Umbilical cord (tissue), 2 donors: ENCODE data around the gene MYLK3. TPM values are rescaled to one million over a fixed set of nuclear protein-coding genes. Genes with fewer than 3 reads are reported as not detected.
"Not testable (repeated sequence)": the region's sequence is repeated elsewhere in the genome, so short reads cannot be mapped to it uniquely, and the experiment has no call there.

Experiments
- DNase-seq: peaks from one replicate; pipeline ENCODE4 v3.0.0-alpha.2; 2015; ENCODE audit warnings: low spot score
- total RNA-seq: library from RNA; depleted of rRNA; stranded (reverse); fragments of >200 nt; gene quantifications from one replicate; pipeline ENCODE4 v1.2.3, GENCODE V29; 2014; ENCODE audit warnings: low replicate concordance; ENCODE audit not compliant: insufficient read depth

Gene MYLK3
- 1.4 TPM for total RNA-seq

- DNase-seq, result peak; percentile 43
These were observed at the start of gene MYLK3 for GRCh38 chr16:46747777-46748651. TSS of gene MYLK3 (minus strand) at chr16:46748344. CDS start at chr16:46748193, 151 bp downstream.

- no peak for DNase-seq
These were observed 49.4 kb upstream of the MYLK3 start for GRCh38 chr16:46797501-46797900.

GRCh38 chr16:46796764-46797269, 48.7 kb upstream of the MYLK3 start:
- no peak for DNase-seq

GRCh38 chr16:46793841-46794240, 45.7 kb upstream of the MYLK3 start:
- DNase-seq, result no peak

- no peak for DNase-seq
These were observed 42.6 kb upstream of the MYLK3 start for GRCh38 chr16:46790599-46791270.

GRCh38 chr16:46789499-46790414, 41.6 kb upstream of the MYLK3 start:
- peak; percentile 20 for DNase-seq

GRCh38 chr16:46788891-46789474, 40.8 kb upstream of the MYLK3 start:
- no peak for DNase-seq

- no peak for DNase-seq
These were observed 39.8 kb upstream of the MYLK3 start for GRCh38 chr16:46787909-46788308.

- peak; percentile 44 for DNase-seq
These were observed 37.1 kb upstream of the MYLK3 start for GRCh38 chr16:46785076-46785845.

GRCh38 chr16:46784569-46784968, 36.4 kb upstream of the MYLK3 start:
- DNase-seq, result not testable (repeated sequence)

- DNase-seq, result no peak
These were observed 35.7 kb upstream of the MYLK3 start for GRCh38 chr16:46783800-46784199.

- no peak for DNase-seq
These were observed 34.2 kb upstream of the MYLK3 start for GRCh38 chr16:46782320-46782719.

- no peak for DNase-seq
These were observed 29.7 kb upstream of the MYLK3 start for GRCh38 chr16:46777804-46778203.

GRCh38 chr16:46775214-46775613, 27.1 kb upstream of the MYLK3 start:
- no peak for DNase-seq

GRCh38 chr16:46774743-46775177, 26.6 kb upstream of the MYLK3 start:
- no peak for DNase-seq

GRCh38 chr16:46772463-46772862, 24.3 kb upstream of the MYLK3 start:
- DNase-seq, result no peak

- DNase-seq, result no peak
These were observed 20.7 kb upstream of the MYLK3 start for GRCh38 chr16:46768809-46769208.

- no peak for DNase-seq
These were observed 16.9 kb upstream of the MYLK3 start for GRCh38 chr16:46765050-46765449.

GRCh38 chr16:46763147-46763546, 15.0 kb upstream of the MYLK3 start:
- no peak for DNase-seq

- DNase-seq, result no peak
These were observed 14.4 kb upstream of the MYLK3 start for GRCh38 chr16:46762583-46762982.
